HT1080 (cell line): Measurements from ENCODE around the gene ZNF804A. TPM values are rescaled to one million over a fixed set of nuclear protein-coding genes. Genes with fewer than 3 reads are reported as not detected.

ENCODE experiments used
- DNase-seq: peaks from one replicate; pipeline ENCODE4 v3.0.0-alpha.2; 2015; ENCODE audit warnings: low read depth
- total RNA-seq: library from RNA; depleted of rRNA; stranded (reverse); fragments of >200 nt; shearing (Covaris generic); gene quantifications from 2 replicates; pipeline ENCODE4 v1.2.3, GENCODE V29; 2014

The ZNF804A gene
- total RNA-seq, 1 experiment from 2014 or later, result 0.55 TPM

GRCh38 chr2:184610891-184611290 lies 12.6 kb downstream of the ZNF804A start:
- no peak for DNase-seq

- peak; percentile 23 for DNase-seq
Observed at GRCh38 chr2:184611361-184612085, 13.2 kb downstream of the ZNF804A start.

DNA sequence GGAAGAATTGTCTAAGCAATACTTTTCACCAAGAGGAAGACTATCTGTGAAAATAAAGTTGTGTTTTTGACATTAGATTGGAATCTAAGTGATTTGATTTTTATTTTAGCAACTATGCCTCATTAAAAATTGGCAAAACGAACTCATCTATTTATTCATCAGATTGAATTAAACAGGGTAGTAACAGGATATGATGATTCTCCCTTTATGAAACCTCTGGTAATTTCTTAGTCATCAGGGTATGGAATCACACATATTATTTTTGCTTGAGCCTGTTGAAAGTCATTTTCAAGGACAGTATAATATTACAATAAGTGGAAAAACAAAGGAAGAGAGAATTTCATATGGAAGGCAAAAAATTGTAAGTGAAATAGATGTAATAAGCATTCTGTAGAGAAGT lies 22.0 kb downstream of the ZNF804A start:
- peak; percentile 21 for DNase-seq

DNA sequence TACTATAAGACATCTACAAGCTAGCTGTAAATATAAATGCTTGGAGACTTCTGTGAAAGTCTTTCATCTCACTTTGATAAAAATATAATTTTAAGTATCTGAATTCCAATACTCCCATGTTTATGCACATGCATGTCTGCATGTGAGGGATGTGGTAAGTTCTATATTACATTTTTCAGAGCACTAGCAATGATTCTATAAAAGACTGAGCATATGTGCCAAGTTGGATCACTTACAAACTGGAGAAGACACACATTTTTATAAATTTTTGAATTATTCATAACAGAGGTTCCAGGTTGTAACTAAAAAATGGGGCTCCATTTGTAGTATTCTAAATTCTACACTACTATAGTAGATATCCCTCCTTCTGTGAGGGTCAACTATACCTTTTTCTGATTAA lies 26.0 kb downstream of the ZNF804A start:
- no peak for DNase-seq

DNA sequence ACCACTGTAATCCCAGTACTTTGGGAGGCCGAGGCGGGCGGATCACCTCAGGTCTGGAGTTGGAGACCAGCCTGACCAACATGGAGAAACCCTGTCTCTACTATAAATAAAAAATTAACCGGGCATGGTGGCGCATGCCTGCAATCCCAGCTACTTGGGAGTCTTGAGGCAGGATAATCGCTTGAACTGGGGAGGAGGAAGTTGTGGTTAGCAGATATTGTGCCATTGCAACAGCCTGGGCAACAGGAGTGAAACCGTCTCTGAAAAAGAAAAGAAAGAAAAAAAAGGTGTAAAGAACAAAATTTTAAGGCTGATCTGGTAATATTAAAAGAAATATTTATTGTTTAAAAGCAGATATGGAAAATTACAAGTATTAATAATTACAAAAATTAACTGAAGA lies 29.7 kb downstream of the ZNF804A start:
- peak; percentile 1 for DNase-seq

- no peak for DNase-seq
Observed at GRCh38 chr2:184633726-184634125, 35.4 kb downstream of the ZNF804A start.

DNA sequence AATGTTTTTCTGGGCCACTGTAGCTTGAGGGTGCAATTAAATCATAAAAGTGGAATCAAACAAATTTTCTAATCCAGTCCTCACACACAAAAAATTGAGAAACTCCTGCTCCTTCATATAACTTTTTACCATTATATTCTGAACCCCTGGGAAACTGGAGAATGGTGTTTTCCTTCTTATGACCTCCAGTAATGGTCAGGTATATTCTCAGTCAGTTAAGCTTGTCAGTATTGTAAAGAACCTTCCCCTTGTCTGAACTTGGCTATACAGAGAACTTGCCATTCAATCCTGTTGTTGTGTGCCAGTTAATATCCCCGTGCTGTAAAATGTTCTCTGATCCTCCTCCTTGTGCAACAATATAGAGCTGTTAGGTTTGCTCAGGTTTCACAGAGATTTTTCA lies 39.5 kb downstream of the ZNF804A start:
- DNase-seq, result no peak

GRCh38 chr2:184644685-184645084 lies 46.4 kb downstream of the ZNF804A start:
- DNase-seq, result no peak

- peak; percentile 64 for DNase-seq
Observed at GRCh38 chr2:184646177-184646576, 47.8 kb downstream of the ZNF804A start.

DNA sequence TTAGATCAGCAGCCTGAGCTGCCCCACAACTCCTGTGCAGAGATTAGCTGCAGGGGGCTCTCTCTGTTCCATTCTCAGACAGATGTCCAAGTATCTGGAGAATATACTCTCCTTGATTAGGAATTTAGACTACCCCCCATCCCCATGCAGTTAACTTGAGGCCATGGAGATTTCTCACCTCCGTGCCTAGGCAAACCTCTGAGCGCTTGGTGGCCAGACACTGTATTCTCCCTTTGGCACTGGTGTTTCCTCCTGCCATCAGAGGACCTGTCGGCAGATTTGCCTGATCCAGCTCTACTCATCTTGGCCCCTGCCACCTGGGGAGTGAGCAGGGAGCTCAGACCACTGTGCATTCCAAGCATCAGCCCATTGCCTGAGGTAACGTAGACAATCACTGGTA lies 48.3 kb downstream of the ZNF804A start:
- DNase-seq, result no peak

- DNase-seq, result no peak
Observed at GRCh38 chr2:184654945-184655344, 56.6 kb downstream of the ZNF804A start.

GRCh38 chr2:184677171-184677570 lies 78.8 kb downstream of the ZNF804A start:
- peak; percentile 6 for DNase-seq

GRCh38 chr2:184679219-184680018 lies 81.1 kb downstream of the ZNF804A start:
- no peak for DNase-seq

- no peak for DNase-seq
Observed at GRCh38 chr2:184680825-184681224, 82.5 kb downstream of the ZNF804A start.

GRCh38 chr2:184681642-184682321 lies 83.5 kb downstream of the ZNF804A start:
- no peak for DNase-seq

DNA sequence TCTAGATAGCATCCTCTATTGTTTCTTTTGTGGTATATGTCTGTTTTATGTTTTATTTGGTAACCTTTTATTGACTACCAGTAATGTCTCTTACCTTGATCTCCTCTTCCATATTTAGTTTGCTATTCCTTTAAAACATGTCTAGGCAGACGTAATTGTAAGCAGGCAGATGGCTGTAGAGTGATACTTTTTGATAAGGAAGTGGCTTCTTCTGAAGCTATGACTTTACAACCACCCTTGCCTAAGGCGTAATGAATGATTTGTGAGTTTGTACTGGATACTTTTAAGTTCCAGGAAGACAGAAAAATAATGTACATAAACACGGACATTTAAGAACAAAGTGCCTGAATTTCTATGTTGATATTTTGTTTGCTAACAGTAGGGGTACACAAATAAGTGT lies 85.6 kb downstream of the ZNF804A start:
- no peak for DNase-seq

DNA sequence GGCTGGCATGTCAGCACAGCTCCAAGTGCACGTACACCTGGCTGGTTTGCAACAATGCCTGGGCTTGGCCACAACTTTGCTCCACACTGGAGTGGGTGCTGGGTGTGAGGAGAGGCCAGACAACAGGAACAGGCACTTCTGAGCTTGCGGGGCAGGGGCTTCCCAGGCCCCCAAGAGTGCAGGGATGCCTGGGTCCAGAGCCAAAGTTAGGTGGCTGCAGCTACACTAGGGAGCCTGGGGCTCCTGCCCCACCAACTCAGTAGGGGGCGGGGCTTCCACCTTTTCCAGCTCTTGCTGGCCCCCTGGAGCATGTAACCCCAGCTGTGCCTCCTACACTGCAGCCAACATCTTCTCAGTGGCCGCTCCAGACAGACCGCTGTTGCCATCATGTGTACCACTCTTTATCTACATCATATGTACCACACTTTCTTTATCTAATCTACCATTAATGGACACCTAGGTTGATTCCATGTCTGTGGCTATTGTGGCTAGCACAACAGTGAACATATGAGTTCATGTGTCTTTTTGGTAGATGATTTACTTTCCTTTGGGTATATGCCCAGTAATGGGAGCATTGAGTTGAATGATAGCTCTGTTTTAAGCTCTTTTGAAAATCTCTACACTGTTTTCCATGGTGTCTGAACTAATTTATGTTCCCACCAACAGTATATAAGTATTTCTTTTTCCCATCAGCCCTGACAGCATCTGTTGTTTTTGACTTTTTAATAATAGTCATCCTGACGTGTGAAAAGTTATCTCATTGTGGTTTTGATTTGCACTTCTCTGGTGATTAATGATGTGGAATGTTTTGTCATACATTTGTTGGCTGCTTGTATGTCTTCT lies 87.9 kb downstream of the ZNF804A start:
- peak; percentile 7 for DNase-seq

DNA sequence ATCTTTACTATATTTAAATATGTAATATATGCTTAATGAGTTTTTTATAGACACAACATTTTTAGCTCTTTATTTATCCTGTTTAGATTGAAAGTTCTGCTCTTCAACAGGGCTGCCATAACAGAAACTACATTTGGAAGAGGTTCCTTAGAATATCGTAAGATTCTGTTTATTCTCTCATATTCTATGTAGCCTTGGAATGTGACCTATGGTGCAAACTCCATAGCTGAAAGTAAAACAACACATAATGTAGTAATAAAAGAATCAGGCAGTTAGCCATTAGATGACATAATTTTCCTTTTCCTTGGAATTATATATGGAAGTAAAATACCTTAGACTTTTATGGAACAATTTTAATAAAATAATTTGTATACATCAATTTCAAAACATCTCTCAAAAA lies 91.3 kb downstream of the ZNF804A start:
- DNase-seq, result no peak

GRCh38 chr2:184692141-184692734 lies 93.9 kb downstream of the ZNF804A start:
- DNase-seq, result no peak

GRCh38 chr2:184696644-184697043 lies 98.3 kb downstream of the ZNF804A start:
- DNase-seq, result no peak

DNA sequence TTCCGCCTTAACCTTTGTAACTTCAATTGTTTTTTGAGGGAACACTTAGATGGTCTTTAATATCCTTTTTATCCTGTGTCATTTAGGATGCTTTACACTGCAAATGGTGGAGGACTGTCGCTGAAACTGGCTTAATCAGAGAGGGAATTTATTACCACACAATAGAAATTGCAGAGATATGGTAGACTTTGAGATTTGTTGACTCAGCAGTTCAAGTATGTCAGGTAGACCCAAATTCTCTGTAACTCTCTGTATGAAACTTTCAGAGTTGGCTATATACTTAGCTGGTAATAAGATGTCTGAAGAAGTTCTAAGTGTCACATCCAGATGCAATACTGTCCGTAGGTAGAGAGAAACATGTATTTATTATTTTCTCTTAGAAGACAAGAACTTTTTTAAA lies 100.1 kb downstream of the ZNF804A start:
- no peak for DNase-seq
